A549 (cell line): ENCODE measurements around the gene DYRK1A. TPM values are rescaled to one million over a fixed set of nuclear protein-coding genes. Genes with fewer than 3 reads are reported as not detected.

ENCODE experiments used
- ATAC-seq, 2 experiments: fragments of 200-7000 bp in 1 of 2; fragments of >200 bp in 1 of 2; cut with Nextera tagmentation in 1 of 2; cut with Tn5 transposase in 1 of 2; 3 replicates each; pipeline versions ENCODE4 v1.8.0 to v1.9.1; 2018 to 2020; ENCODE audit warnings: mild to moderate bottlenecking in 1 of 2, moderate library complexity in 1 of 2
- CTCF ChIA-PET: fragments of 300-600 bp; sonication (Branson Sonifier 250); formaldehyde crosslinking; extraction: SDS; loops from one replicate; lab custom pipeline; 2021; ENCODE audit warnings: antibody characterized with exemption, inconsistent platforms; lab: Yijun Ruan, JAX
- POLR2A ChIA-PET: fragments of 350-600 bp; formaldehyde crosslinking; extraction: SDS; loops from one replicate; lab custom pipeline; 2021; ENCODE audit warnings: antibody characterized with exemption, inconsistent platforms; lab: Yijun Ruan, JAX
- DNase-seq, 2 experiments: peaks; one replicate each; pipeline versions ENCODE4 v3.0.0 to v3.0.0-alpha.2; 2011 to 2016; ENCODE audit warnings: low read depth in 1 of 2, low spot score in 1 of 2
- FAIRE-seq: peaks from 2 replicates; lab custom pipeline; 2011; peaks lifted over from hg19 to GRCh38; lab: Jason Lieb, UNC
- H3K27ac ChIP-seq, 2 experiments: fragments of >200 bp; sonication (Bioruptor Twin); formaldehyde crosslinking; 3 replicates each; pipeline ENCODE4 v1.5.1; 2016 to 2017
- H3K4me1 ChIP-seq: fragments of >200 bp; sonication (Bioruptor Twin); formaldehyde crosslinking; 3 replicates; pipeline ENCODE4 v1.6.1; 2016
- H3K4me2 ChIP-seq: fragments of >200 bp; sonication (Bioruptor Twin); formaldehyde crosslinking; 3 replicates; pipeline ENCODE4 v1.6.1; 2016
- H3K4me3 ChIP-seq: fragments of >200 bp; sonication (Bioruptor Twin); formaldehyde crosslinking; 3 replicates; pipeline ENCODE4 v1.5.1; 2016
- H3K9me3 ChIP-seq: fragments of >200 bp; sonication (Bioruptor Twin); formaldehyde crosslinking; 3 replicates; pipeline ENCODE4 v1.6.1; 2016
- CHD4 ChIP-seq: fragments of 200-600 bp; sonication (generic); IDR thresholded peaks from 2 replicates; pipeline ENCODE4 v1.6.1; 2016; ENCODE audit warnings: antibody characterized with exemption, mild to moderate bottlenecking, borderline replicate concordance
- ELK1 ChIP-seq: fragments of 150-350 bp; IDR thresholded peaks from 2 replicates; pipeline ENCODE4 v1.6.1; 2014; ENCODE audit warnings: low read depth, mild to moderate bottlenecking, low read length
- GATA3 ChIP-seq: IDR thresholded peaks from 2 replicates; pipeline ENCODE4 v1.6.1; 2012; ENCODE audit warnings: borderline replicate concordance
- HES2 ChIP-seq: fragments of >200 bp; sonication (Bioruptor Twin); formaldehyde crosslinking; IDR thresholded peaks from 2 replicates; pipeline ENCODE4 v1.6.1; 2016
- HOXB5 ChIP-seq: fragments of 250-450 bp; sonication (Bioruptor Pico); IDR thresholded peaks from 2 replicates; pipeline ENCODE4 v1.5.0; 2020; ENCODE audit warnings: mild to moderate bottlenecking, moderate library complexity
- MAZ ChIP-seq: fragments of 150-350 bp; IDR thresholded peaks from 2 replicates; pipeline ENCODE4 v1.6.1; 2014; ENCODE audit warnings: antibody characterized with exemption, low read depth, low read length, borderline replicate concordance
- MYC ChIP-seq: IDR thresholded peaks from 2 replicates; pipeline ENCODE4 v1.6.1; 2012; ENCODE audit warnings: mild to moderate bottlenecking, inconsistent platforms, low read length, improper control_type of control experiment, borderline replicate concordance
- PBX3 ChIP-seq: IDR thresholded peaks from 2 replicates; pipeline ENCODE4 v1.6.1; 2012
- POLR2A ChIP-seq: IDR thresholded peaks from 2 replicates; pipeline ENCODE4 v1.6.1; 2012; ENCODE audit warnings: mild to moderate bottlenecking, low read length
- RNF2 ChIP-seq: fragments of 200-600 bp; sonication (generic); IDR thresholded peaks from 2 replicates; pipeline ENCODE4 v1.6.1; 2016; ENCODE audit warnings: low read depth, mild to moderate bottlenecking, antibody characterized with exemption, moderate library complexity, borderline replicate concordance
- SREBF2 ChIP-seq: fragments of 450-650 bp; IDR thresholded peaks from 2 replicates; pipeline ENCODE4 v1.6.1; 2014; ENCODE audit warnings: mild to moderate bottlenecking, moderate library complexity
- ZNF302 ChIP-seq: fragments of 250-450 bp; sonication (Bioruptor Pico); IDR thresholded peaks from 2 replicates; pipeline ENCODE4 v1.9.0; 2021; ENCODE audit warnings: inconsistent platforms, mild to moderate bottlenecking, moderate library complexity
- WGBS: methylation state at CpG from one replicate; pipeline ENCODE4 v1.1.6; 2017; ENCODE audit errors: missing lambda C conversion rate; 5-methylcytosine and 5-hydroxymethylcytosine counted together
- polyA plus RNA-seq, 4 experiments: library from polyadenylated mRNA; depleted of rRNA in 3 of 4; stranded (reverse); fragments of >200 nt; fragmentation: RNase III in 1 of 4; extraction: RNeasy Plus Mini Kit Qiagen cat#74134 plus additional on column Dnase treatment in 1 of 4; gene quantifications; 2 replicates in 3 of 4; 3 replicates in 1 of 4; pipeline ENCODE4 v1.2.3, GENCODE V29; 2011 to 2017
- TF ChIP-seq, protein P1 (sequence below): fragments of >200 bp; sonication (Bioruptor Twin); formaldehyde crosslinking; IDR thresholded peaks from 3 replicates; pipeline ENCODE4 v1.5.1; 2016

DYRK1A gene
- polyA plus RNA-seq, 2 of the 4 experiments (the other 2 are of a cell fraction), result 12.7 to 29.4 TPM

DNA sequence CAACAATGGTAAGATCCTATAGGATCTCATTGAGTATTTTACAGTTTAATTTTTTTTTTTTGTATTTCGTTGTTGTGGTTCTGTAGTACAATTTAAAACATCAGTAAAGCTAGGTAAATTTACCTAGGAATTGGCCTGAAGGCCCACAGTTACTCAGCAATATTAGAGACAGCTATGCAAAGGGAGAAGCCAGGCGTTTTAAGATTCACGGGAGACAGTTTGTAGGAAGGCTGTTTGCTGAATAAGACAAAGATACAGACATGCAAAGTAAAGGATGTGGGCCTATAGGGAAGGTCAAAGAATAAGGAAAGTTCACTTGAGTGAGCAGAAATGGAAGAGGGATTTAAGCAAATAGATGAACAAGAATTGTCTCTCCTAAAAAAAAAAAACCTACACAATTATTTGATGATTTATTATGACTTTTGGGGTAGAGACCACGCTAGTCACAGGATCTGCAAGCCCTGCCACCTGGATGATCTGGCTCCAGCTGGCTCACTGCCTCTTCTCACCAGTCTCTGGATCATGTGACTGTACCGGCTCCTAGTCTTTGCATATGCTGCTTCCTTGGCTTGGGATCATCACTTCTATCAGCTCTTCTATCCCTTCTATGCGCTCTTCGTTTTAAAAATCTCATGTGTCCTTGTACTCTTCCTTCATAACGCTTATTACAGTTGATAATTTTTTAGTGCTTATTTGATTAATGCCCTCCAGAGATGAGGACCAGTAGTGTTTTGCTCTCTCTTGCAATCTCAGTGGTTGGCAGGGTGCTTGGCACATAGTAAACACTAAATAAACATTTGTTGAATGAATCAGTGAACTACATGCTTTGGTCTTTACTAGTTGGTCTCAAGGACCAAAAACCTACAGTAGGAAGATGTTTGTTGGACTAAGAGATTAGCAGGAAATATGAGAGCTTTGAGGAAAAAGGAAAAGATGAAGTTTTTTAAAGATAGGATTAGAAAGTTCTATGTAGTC is 14.1 kb downstream of the DYRK1A start:
- FAIRE-seq, result no peak
- CTCF ChIA-PET, result interaction anchor here (0.6 kb wide), 1 partner anchor 185 kb away, joined by 3 read pairs; no protein-coding TSS in a partner anchor

GRCh38 chr21:37381883-37382585 is 15.5 kb downstream of the DYRK1A start:
- TF ChIP-seq ZNF302 (CRISPR knock-in tag) (no peak), ELK1 (no peak)
- H3K9me3 ChIP-seq, result no peaks in the 10 kb centered on the region
- no peak overlapping the region for H3K27ac ChIP-seq
- no peak for DNase-seq
- 94% methylated on average over 4 of the region's 4 CpGs for WGBS
- ATAC-seq, result no peak
- H3K4me2 ChIP-seq, result no peak overlapping the region
- no peak for FAIRE-seq
- POLR2A ChIA-PET, result no interaction called here
- H3K4me1 ChIP-seq, result peaks cover 45% of the 10 kb centered on the region
- CTCF ChIA-PET, result interaction anchor here (0.9 to 1.4 kb wide), 2 partner anchors 10 to 124 kb away, joined by 3 to 4 read pairs; no protein-coding TSS in a partner anchor
- no peak overlapping the region for H3K4me3 ChIP-seq

More for the DNA sequence above, 14.1 kb downstream of the DYRK1A start:
- Histone ChIP-seq H3K4me3 (no peak overlapping the region), H3K4me2 (peak overlapping the region; percentile 46), H3K4me1 (peaks cover 54% of the 10 kb centered on the region), H3K27ac (0 out of 6 replicates have a peak overlapping the region, but pooled peaks of 1 of the 2 experiments have one; percentile 35), H3K9me3 (no peaks in the 10 kb centered on the region)
- WGBS, result 44% methylated on average over 8 of the region's 8 CpGs
- POLR2A ChIA-PET, result no interaction called here
- no peak for DNase-seq
- peak; percentile 54 to 69; a peak in 4 of 6 replicates for ATAC-seq
- no peak for TF ChIP-seq MAZ
- no peak for TF ChIP-seq PBX3
- no peak for TF ChIP-seq GATA3
- TF ChIP-seq POLR2A, result no peak
- TF ChIP-seq, protein P1, sequence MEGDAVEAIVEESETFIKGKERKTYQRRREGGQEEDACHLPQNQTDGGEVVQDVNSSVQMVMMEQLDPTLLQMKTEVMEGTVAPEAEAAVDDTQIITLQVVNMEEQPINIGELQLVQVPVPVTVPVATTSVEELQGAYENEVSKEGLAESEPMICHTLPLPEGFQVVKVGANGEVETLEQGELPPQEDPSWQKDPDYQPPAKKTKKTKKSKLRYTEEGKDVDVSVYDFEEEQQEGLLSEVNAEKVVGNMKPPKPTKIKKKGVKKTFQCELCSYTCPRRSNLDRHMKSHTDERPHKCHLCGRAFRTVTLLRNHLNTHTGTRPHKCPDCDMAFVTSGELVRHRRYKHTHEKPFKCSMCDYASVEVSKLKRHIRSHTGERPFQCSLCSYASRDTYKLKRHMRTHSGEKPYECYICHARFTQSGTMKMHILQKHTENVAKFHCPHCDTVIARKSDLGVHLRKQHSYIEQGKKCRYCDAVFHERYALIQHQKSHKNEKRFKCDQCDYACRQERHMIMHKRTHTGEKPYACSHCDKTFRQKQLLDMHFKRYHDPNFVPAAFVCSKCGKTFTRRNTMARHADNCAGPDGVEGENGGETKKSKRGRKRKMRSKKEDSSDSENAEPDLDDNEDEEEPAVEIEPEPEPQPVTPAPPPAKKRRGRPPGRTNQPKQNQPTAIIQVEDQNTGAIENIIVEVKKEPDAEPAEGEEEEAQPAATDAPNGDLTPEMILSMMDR, result no peak

DNA sequence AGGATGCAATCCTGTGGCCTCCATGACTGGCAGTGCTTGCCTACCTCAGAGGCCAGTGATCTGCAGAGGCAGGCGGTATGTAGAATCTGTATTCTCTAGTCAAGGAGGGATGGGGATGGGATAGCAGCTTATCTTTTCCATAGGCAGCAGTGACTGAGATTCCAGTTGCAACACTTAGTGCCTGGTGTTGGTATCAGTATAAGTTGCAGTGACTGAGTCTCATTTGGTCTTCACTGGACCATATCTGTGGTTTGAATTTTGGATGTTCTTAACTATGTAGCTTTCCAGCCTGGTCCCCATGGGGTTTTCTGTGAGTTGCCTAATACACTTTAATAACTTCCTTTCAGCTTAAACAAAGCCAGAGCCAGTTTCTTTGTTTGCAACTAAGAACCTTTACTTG is 16.5 kb downstream of the DYRK1A start:
- WGBS, result 100% methylated on average over 1 of the region's 1 CpG
- CTCF ChIA-PET, result interaction anchor here (0.5 to 1.4 kb wide), 3 partner anchors 9 to 125 kb away, joined by 3 to 4 read pairs (median 4); no protein-coding TSS in a partner anchor
- POLR2A ChIA-PET, result no interaction called here

More for the DNA sequence above, 16.5 kb downstream of the DYRK1A start:
- no peak for TF ChIP-seq HOXB5 (CRISPR knock-in tag)
- no peak for TF ChIP-seq GATA3
- no peak for TF ChIP-seq SREBF2
- TF ChIP-seq MYC, result no peak
- TF ChIP-seq HES2, result no peak
- no peak for TF ChIP-seq CHD4
- TF ChIP-seq RNF2, result no peak
- Histone ChIP-seq H3K9me3 (no peaks in the 10 kb centered on the region), H3K4me1 (peaks cover 39% of the 10 kb centered on the region), H3K4me3 (no peak overlapping the region), H3K27ac (no peak overlapping the region), H3K4me2 (no peak overlapping the region)
- no peak for ATAC-seq
- no peak for DNase-seq
- FAIRE-seq, result no peak
